Amniotic stem cell (primary cell): ENCODE measurements around the gene TRIM5.
"Not testable (repeated sequence)": the region's sequence is repeated elsewhere in the genome, so short reads cannot be mapped to it uniquely, and the experiment has no call there.

ENCODE experiments used
- DNase-seq: peaks from one replicate; lab custom pipeline; 2025; lab: John Stamatoyannopoulos, UW

The TRIM5 gene

GRCh38 chr11:5688482-5688881 is 3.6 kb upstream of the TRIM5 start:
- no peak for DNase-seq

- no peak for DNase-seq
Observed at GRCh38 chr11:5686426-5686825, 1.6 kb upstream of the TRIM5 start.

GRCh38 chr11:5684036-5684645 is 733 bp downstream of the TRIM5 start:
- DNase-seq: no peak

- DNase-seq: not testable (repeated sequence)
Observed at GRCh38 chr11:5683620-5684019, 1.3 kb downstream of the TRIM5 start.

GRCh38 chr11:5682890-5683441 is 1.9 kb downstream of the TRIM5 start:
- DNase-seq: not testable (repeated sequence)

GRCh38 chr11:5679811-5680210 is 5.1 kb downstream of the TRIM5 start:
- DNase-seq: no peak

GRCh38 chr11:5674391-5674790 is 10.5 kb downstream of the TRIM5 start:
- DNase-seq: no peak

GRCh38 chr11:5671831-5672230 is 13.0 kb downstream of the TRIM5 start:
- no peak for DNase-seq

- no peak for DNase-seq
Observed at GRCh38 chr11:5666402-5666793, 18.5 kb downstream of the TRIM5 start.

- DNase-seq: no peak
Observed at GRCh38 chr11:5665746-5666401, 19.0 kb downstream of the TRIM5 start.

- DNase-seq: no peak
Observed at GRCh38 chr11:5665051-5665570, 19.8 kb downstream of the TRIM5 start.

GRCh38 chr11:5663511-5663910 is 21.4 kb downstream of the TRIM5 start:
- no peak for DNase-seq

GRCh38 chr11:5658318-5658717 is 26.6 kb downstream of the TRIM5 start:
- DNase-seq: no peak

- DNase-seq: not testable (repeated sequence)
Observed at GRCh38 chr11:5656956-5657355, 27.9 kb downstream of the TRIM5 start.

- DNase-seq: no peak
Observed at GRCh38 chr11:5655474-5655873, 29.4 kb downstream of the TRIM5 start.

GRCh38 chr11:5646139-5646538 is 38.7 kb downstream of the TRIM5 start:
- no peak for DNase-seq

GRCh38 chr11:5643585-5643984 is 41.3 kb downstream of the TRIM5 start:
- no peak for DNase-seq

- DNase-seq: no peak
Observed at GRCh38 chr11:5639953-5640352, 44.9 kb downstream of the TRIM5 start.

GRCh38 chr11:5631969-5632635 is 52.8 kb downstream of the TRIM5 start:
- no peak for DNase-seq

GRCh38 chr11:5631417-5631816 is 53.5 kb downstream of the TRIM5 start:
- no peak for DNase-seq

- no peak for DNase-seq
Observed at GRCh38 chr11:5626196-5626595, 58.7 kb downstream of the TRIM5 start.

GRCh38 chr11:5625281-5625680 is 59.6 kb downstream of the TRIM5 start:
- DNase-seq: no peak
